NB4 (cell line): Measurements from ENCODE around the gene ANO5.

ENCODE experiments used
- CTCF ChIP-seq: IDR thresholded peaks from one replicate; pipeline ENCODE4 v1.5.1; 2012; ENCODE audit warnings: low read depth, low read length
- MAX ChIP-seq: IDR thresholded peaks from 2 replicates; pipeline ENCODE4 v1.6.1; 2011; ENCODE audit warnings: low read depth, low read length
- MYC ChIP-seq: IDR thresholded peaks from 2 replicates; pipeline ENCODE4 v1.6.1; 2011; ENCODE audit warnings: low read depth, low read length
- POLR2A ChIP-seq: IDR thresholded peaks from 2 replicates; pipeline ENCODE4 v1.6.1; 2011; ENCODE audit warnings: mild to moderate bottlenecking; ENCODE audit not compliant: insufficient read length; ENCODE audit errors: extremely low read depth

GRCh38 chr11:22157531-22157930 is 35.4 kb upstream of the ANO5 start:
- TF ChIP-seq CTCF (no peak), POLR2A (no peak), MAX (no peak), MYC (no peak)
